SKM-1 treated with dmso at 0.1 percent for 144 hours (cell line): ENCODE results near the gene MBTPS1.

ENCODE experiments used
- DNase-seq: peaks from one replicate; lab custom pipeline; 2025; ENCODE audit not compliant: unreplicated experiment; lab: John Stamatoyannopoulos, UW

The MBTPS1 gene

GRCh38 chr16:84080378-84080777 lies 36.4 kb downstream of the MBTPS1 start:
- DNase-seq, result no peak

DNA sequence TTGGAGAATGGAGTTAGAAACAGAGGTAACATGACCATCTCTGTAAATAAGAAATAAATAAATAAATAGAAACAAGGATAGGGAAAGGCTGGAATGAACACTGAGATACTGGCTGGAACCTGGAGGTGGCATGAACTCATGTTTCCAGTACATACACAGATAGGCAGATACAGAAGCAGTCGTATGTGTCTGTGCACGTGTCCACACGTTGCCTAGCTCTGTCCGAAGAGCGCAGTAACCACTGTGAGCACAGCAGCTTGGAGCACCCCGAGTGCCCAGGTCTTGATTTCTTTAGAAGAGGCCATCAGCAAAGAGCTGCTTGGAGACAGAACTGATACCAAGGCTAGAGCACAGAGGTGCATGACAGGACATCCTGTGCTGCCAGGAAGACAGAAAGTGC lies 37.1 kb downstream of the MBTPS1 start:
- no peak for DNase-seq

GRCh38 chr16:84075376-84075775 lies 41.4 kb downstream of the MBTPS1 start:
- DNase-seq, result no peak

GRCh38 chr16:84074721-84075120 lies 42.0 kb downstream of the MBTPS1 start:
- no peak for DNase-seq

GRCh38 chr16:84072014-84072413 lies 44.7 kb downstream of the MBTPS1 start:
- no peak for DNase-seq

- no peak for DNase-seq
Observed at GRCh38 chr16:84071121-84071520, 45.6 kb downstream of the MBTPS1 start.

- no peak for DNase-seq
Observed at GRCh38 chr16:84069540-84069939, 47.2 kb downstream of the MBTPS1 start.

DNA sequence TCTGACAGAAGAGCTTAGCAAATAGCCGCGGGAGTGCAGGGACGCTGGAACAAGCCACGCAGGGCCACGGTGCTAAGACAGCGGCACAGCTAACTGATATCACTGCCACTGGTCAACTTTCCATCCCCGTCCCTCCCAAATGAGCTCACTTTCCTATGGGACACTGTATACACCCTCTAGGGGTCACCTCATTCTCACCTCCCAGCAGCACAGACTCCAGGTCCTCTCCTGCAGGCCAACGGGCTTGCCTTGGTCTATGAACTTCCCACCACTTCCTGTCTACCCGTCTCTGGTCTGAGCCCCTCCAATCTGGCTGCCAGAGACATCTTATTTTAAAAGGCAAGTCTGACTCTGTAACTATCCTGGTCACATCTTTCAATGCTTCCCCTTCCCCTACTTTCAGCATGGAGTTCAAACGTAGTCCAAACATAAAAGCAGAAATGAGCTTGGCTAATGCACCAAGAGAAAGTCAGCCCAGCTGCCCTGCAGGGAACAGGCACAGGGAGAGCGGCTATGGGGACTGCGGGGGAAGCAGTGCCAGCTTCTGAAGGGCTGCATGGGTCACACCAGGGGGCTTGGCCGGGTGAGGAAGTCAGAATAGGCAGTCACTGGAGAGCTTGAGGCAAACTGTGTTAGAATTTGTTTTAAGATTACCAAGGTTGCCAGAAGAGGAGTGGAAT lies 47.8 kb downstream of the MBTPS1 start:
- DNase-seq, result no peak

DNA sequence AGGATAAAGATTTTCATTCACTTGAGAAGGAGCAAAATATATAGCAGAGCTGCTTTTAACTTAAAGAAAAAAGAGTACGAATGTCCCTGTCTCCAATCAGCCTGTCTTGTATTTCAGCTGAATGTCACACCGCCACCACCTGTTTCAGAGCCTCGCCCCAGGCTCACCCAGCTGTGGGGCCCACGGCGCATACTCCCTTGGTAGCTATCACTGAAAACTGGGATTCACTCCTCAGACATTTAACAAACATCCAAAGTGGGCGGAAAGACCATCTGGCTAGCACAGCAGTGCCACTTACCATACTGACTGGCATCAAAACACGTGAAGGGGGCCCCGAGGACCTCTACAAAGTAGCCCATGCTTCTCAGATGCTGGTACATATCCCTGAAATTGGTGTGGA lies 48.7 kb downstream of the MBTPS1 start:
- DNase-seq, result no peak

DNA sequence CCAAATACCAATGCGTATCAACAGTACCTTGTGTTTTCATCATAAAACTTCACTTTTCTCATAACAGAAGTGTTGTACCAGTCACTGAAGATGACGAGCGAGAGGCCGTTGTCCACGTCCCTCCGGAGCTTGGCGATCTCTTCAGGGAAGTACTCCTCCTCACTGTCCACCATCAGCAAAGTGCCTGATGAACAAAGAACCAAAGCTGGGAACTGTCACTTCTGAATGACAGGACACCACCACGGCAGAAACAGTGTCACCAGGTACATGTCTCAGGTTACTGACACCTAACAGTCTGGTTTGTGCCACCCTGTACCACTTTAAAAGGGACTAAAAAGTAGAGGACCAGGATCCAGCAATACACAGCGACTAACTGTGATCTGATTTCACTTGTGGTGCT lies 49.1 kb downstream of the MBTPS1 start:
- DNase-seq, result no peak

GRCh38 chr16:84065536-84066132 lies 51.1 kb downstream of the MBTPS1 start:
- DNase-seq, result peak; percentile 37

DNA sequence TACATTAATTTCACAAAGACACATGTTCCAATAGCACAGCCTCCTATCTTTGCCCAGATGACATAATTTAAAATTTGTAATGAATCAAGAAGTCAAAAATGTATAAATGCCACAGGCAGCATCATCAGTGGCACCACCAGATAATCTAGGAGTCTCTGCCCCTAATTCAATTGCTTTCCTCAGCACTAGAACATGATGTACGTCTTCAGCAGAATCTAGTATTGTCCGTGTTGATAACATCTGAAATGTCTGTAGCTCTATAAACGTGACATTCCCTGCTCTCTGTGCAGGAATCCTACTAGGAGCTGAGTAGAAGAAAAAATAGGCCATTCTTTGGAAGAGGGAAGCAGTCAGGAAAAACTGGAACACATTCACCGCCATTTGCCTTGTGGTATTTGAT lies 52.8 kb downstream of the MBTPS1 start:
- DNase-seq, result no peak

DNA sequence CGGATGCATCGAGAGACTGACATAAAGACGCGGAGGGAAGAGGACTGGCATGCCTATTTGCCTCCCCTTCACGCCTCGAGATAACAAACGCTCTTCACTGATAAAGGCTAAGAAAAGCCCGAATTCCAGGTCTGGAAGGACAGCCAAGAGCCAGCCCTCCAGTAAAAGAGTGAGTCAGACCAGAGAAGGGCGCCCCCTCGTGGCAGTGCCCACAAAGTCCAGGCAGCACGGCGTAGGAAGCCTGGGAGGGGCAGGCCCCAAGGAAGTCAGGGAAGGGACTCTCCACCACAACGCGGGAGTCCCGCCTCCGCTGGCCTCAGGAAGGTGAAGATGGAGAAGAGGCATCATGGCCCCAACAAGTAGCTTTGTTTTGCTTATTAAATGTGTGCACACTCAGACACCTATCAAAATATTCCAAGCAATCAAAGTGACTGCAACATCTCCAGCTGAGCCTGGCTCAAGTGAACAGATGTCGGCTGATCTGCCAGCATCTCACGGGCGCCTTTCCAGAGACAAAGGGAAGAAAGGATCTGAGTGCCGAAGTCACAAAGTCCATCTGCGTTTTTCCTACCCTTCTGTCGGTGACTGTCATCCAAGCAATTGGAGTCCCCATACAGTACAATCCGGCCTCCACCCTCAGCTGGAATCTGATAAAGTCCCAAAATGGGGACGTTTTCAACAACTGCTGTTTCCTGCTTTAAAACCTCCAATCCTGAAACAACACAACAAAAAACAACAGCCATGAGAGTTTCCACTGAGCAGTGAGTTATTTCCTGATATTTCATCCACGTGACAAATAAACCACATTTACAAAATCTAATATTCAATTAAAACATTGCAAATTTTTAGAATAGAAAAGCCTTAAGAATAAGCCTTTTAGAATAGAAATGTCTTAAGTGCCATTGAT lies 53.8 kb downstream of the MBTPS1 start:
- DNase-seq, result peak; percentile 57

GRCh38 chr16:84061236-84061819 lies 55.4 kb downstream of the MBTPS1 start:
- no peak for DNase-seq

GRCh38 chr16:84059946-84060901 lies 56.5 kb downstream of the MBTPS1 start:
- DNase-seq, result no peak

DNA sequence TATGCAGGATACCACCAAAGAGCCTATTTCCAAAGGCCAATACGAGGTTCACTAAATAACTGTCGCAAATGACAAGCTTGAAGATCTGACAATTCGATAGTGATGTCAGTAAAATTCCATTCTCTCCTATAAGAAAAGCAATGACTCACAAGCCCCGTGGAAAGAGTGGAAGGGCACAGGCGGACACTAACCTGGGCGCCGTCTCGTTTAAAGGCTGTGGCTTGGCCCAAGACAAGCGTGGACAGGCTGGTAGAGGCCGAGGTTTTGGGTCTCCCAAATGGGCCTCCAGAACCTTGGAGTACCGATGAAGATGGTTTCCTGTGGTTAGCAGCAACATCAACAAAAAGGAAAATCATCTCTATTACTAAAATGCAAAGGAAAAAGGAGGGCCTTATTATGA lies 57.6 kb downstream of the MBTPS1 start:
- DNase-seq, result no peak

- DNase-seq, result no peak
Observed at GRCh38 chr16:84058664-84059063, 58.1 kb downstream of the MBTPS1 start.

- DNase-seq, result no peak
Observed at GRCh38 chr16:84058211-84058610, 58.5 kb downstream of the MBTPS1 start.

DNA sequence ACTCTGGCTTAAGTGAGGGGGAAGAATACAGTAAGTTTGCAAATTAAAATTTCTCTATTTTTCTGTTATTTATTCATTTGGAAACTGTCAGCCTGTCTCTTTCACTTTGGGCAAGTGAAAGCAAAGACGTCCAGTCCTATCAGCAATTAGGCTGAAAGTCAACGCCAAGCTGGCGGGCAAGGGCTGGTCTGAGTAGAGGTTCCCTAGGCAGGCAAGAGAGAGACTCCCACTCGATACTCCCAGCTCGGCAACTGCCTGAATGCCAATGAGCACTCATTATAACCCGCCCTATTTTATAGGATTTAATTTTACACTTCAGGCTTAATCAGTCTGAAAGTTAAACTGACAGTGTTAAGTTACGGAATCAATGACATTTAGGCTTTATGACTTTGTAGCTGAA lies 59.8 kb downstream of the MBTPS1 start:
- DNase-seq, result no peak

DNA sequence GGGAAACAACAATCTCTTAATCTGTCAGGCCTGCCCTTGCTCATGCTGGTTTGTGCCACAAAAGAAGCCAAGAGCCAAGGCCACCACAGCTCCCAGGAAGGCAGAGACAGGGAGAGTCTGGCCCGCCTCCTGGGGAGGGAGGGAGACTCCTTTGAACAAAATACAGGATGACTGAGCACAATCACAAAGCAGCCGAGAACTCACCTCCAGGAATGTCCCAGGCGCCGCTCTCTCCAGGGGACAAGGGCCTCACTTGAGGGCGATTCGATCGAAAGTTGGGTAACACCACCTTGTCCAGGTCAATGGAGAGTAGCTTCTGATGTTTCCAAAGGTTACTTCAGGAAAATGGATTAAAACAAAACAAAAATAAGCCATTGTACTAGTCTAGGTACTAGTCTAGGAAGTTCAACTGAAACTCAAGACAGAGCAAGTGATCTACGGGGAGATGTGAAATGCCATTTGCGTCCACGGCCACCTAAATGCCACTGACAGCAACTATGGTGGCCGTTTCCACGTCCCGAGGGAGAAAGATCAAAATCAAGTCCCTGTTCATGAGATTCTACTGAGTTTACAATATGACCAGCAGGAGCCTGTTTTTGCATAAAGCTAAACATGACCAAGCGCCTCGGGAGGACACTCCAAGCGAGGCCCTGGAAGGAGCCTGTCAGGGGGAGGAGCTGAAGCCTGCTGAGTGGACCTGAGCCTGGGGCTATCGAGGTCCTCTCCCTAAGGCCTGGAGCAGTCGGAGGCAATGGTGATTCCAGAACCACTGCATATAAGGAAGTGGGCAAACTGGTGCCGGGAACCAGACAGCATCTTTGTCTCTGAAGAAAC lies 60.7 kb downstream of the MBTPS1 start:
- no peak for DNase-seq
